Measurements from ENCODE around the gene TMEM184C.

DNA sequence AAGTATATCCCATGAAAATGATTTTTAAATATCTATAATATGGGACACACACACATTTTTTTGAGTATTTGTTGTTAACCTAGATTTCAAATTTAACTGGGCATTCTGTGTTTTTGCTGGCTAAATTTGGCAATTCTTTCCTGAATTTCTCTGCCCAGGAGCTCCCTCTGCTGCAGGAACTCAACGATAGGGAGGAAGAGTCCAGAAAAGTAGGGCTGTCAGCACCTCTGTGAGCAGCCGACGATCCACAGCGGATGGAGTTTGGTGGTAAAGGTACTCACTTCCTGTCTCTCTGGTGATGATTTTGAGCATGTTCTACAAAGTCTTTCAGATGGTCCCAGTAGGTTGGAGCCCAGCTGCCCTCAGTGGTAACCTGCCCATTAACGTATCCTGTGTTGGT is 23.1 kb upstream of the TMEM184C start:
- TF ChIP-seq, protein P1, sequence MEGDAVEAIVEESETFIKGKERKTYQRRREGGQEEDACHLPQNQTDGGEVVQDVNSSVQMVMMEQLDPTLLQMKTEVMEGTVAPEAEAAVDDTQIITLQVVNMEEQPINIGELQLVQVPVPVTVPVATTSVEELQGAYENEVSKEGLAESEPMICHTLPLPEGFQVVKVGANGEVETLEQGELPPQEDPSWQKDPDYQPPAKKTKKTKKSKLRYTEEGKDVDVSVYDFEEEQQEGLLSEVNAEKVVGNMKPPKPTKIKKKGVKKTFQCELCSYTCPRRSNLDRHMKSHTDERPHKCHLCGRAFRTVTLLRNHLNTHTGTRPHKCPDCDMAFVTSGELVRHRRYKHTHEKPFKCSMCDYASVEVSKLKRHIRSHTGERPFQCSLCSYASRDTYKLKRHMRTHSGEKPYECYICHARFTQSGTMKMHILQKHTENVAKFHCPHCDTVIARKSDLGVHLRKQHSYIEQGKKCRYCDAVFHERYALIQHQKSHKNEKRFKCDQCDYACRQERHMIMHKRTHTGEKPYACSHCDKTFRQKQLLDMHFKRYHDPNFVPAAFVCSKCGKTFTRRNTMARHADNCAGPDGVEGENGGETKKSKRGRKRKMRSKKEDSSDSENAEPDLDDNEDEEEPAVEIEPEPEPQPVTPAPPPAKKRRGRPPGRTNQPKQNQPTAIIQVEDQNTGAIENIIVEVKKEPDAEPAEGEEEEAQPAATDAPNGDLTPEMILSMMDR (conservative IDR thresholded peaks at IDR 0.05 in 1 of 2, IDR thresholded peaks at IDR 0.05 in 1 of 2; ENCODE audit: low read depth in 1 of 2, low read length in 2 of 2) = peak in 1 of 2 donors; percentile 22
- no peak for TF ChIP-seq EZH2 (IDR thresholded peaks at IDR 0.05; ENCODE audit: low read length, missing control alignments)
